AG08395 (cell line): Measurements from ENCODE around the gene RGL3.
"Not testable (repeated sequence)": the region's sequence is repeated elsewhere in the genome, so short reads cannot be mapped to it uniquely, and the experiment has no call there.

Experiments
- DNase-seq: peaks from one replicate; pipeline ENCODE4 v3.0.0; 2012; ENCODE audit warnings: mixed read lengths, low spot score

The RGL3 gene, protein sequence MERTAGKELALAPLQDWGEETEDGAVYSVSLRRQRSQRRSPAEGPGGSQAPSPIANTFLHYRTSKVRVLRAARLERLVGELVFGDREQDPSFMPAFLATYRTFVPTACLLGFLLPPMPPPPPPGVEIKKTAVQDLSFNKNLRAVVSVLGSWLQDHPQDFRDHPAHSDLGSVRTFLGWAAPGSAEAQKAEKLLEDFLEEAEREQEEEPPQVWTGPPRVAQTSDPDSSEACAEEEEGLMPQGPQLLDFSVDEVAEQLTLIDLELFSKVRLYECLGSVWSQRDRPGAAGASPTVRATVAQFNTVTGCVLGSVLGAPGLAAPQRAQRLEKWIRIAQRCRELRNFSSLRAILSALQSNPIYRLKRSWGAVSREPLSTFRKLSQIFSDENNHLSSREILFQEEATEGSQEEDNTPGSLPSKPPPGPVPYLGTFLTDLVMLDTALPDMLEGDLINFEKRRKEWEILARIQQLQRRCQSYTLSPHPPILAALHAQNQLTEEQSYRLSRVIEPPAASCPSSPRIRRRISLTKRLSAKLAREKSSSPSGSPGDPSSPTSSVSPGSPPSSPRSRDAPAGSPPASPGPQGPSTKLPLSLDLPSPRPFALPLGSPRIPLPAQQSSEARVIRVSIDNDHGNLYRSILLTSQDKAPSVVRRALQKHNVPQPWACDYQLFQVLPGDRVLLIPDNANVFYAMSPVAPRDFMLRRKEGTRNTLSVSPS

GRCh38 chr19:11418549-11419506 lies at the start of gene RGL3:
Gene RGL3 (minus strand): TSS chr19:11419314. CDS start chr19:11419278, 36 bp downstream.
- peak; percentile 56 for DNase-seq

GRCh38 chr19:11468266-11468845 lies 49.2 kb upstream of the RGL3 start:
- not testable (repeated sequence) for DNase-seq

DNA sequence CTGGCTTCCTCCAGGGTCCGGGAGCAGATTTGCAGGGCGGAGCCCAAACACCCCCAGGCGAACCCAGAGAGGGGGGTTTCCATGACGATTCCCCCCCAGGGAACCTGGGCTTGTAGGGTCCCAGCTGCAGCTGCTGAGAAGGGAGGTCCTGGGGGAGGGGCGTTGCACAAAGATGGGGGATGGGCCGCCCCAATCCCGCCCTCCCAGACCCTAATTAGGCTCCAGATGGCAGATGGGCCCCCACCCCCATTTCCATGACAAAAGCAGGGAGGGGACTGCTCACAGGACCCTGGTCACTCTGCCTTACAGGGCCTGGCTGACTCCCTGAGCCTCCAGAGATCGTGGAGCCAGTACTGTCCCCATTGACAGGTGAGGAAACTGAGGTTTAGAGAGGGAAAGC lies 46.5 kb upstream of the RGL3 start:
- DNase-seq: no peak

DNA sequence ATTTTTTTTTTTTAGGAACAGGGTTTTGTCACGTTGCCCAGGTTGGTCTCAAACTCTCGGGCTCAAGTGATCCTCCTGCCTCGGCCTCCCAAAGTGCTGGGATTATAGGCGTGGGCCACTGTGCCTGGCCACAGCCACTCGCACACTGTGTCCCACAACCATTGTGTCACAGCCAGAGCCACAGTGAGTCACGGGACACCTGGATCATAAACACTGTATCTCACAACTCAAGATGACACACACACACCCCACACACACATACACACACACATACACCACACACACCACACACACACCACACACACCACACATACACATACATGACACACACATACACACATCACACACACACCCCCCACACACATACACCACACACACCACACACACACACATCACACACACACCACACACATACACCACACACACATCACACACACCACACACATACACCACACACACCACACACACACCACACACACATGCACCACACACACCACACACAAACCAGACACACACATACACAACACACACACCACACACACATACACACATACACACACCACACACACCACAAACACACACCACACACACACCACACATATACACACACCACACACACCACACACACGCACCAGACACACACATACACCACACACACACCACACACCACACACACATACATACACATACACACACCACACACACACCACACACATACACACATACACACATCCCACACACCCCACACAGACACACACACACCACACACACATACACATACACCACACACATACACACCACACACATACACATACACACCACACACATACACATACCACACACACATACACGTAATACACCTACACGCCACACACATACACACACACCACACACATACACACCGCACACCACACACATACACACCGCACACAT lies 45.5 kb upstream of the RGL3 start:
- DNase-seq: no peak

DNA sequence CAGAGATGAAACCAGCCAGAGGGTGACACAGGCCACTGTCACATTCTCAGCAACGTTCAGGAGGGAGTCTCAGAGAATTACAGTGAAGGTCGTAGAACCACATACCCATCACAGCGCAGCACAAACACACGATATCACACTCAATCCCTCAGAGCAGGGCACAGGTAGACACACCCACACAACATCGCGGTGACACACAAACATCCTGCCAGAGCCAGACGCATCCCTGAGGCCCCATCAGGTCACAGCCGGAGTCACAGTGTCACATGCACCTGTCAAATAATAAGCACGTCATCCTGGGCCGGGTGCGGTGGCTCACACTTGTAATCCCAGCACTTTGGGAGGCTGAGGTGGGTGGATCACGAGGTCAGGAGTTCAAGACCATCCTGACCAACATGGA lies 44.3 kb upstream of the RGL3 start:
- no peak for DNase-seq

DNA sequence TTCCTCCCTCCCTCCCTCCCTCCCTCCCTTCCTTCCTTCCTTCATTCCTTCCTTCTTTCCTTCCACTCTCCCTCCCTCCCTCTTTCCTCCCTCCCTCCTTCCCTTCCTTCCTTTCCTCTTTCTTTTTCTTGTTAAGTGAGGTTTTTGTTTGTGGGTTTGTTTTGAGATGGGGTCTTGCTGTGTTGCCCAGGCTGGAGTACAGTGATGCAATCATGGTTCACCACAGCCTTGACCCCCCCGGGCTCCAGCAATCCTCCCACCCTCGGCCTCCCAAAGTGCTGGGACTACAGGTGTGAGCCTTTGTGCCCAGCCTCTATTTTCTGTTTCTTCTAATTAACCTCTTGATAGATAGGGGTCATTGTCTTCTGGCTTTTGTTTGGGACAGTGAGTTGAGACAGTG lies 42.3 kb upstream of the RGL3 start:
- no peak for DNase-seq

DNA sequence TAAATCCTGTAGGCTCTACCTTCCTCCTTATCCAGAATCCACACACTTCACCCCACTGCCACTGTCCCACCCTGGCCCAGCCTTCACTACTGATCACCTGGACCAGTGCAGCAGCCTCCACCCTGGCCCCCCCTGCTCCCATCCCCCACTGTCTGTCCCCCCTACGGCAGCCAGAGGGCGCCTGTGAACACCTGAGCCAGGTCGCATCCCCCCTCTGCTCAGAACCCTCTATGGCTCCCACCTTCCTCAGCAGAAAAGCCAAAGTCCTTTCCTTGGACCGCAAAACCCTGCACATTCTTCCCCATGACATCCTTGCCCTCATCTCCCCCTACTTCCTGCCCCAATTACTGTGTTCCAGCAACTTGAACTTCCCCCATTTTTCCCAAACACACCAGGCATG lies 41.1 kb upstream of the RGL3 start:
- DNase-seq: no peak

DNA sequence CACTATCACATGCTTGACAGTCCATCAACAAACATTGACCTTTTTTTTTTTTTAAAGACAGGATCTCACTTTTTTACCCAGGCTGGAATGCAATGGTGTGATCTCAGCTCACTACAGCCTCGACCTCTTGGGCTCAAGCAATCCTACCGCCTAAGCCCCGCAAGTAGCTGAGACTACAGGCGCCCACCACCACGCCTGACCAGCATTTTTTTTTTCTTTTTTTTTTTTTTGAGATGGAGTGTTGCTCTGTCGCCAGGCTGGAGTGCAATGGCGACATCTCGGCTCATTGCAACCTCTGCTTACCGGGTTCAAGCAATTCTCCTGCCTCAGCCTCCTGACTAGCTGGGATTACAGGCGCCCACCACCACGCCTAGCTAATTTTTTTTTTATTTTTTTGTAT lies 39.8 kb upstream of the RGL3 start:
- not testable (repeated sequence) for DNase-seq

DNA sequence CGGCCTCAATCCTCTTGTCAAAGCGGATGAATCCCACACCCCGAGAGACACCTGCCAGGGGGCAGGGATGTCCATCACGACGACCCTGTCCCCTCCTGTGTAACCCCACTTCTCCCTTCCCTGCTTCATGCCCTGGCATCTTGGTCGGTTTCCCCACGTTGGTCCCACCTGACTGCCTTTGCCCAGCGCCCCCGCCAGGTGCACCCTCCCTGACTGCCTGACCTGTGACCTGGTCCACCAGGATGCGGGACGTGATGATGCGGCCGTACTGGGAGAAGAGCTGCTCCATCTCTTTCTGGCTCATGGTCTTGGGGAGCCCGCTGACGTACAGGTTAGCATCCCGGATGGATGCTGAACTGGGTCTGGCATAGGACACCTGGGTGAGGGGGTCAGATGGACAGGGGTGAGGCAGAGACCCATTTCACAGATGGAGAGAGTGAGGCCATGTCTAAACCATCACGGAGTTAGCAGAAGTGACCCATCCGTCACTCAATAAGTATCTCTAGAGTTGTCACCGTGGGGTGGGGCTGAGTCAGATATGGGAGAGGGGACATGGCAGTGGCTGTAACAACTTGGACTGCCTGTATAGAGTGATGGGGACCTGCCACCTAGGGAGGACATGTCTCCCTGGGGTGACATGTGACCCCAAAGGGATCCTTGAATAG lies 39.3 kb upstream of the RGL3 start:
- DNase-seq: no peak

GRCh38 chr19:11457831-11458230 lies 38.7 kb upstream of the RGL3 start:
- no peak for DNase-seq

GRCh38 chr19:11457115-11457514 lies 38.0 kb upstream of the RGL3 start:
- DNase-seq: no peak

DNA sequence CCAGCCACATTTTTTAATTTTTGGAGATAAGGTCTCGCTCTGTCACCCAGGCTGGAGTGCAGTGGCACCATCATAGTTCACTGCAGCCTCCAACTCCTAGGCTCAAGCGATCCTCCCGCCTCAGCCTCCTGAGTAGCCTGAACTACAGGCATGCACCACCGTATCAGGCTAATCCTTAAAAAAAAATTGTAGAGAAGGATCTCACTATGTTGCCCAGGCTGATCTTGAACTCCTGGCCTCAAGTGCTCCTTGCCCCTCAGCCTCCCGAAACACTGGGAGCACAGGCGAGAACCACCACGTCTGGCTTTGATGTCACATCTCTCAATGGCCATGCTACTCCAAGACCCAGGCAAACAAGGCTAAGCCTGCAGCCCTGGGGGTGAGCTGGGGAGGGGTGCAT lies 37.5 kb upstream of the RGL3 start:
- no peak for DNase-seq

GRCh38 chr19:11455233-11455554 lies 36.1 kb upstream of the RGL3 start:
- DNase-seq: not testable (repeated sequence)

DNA sequence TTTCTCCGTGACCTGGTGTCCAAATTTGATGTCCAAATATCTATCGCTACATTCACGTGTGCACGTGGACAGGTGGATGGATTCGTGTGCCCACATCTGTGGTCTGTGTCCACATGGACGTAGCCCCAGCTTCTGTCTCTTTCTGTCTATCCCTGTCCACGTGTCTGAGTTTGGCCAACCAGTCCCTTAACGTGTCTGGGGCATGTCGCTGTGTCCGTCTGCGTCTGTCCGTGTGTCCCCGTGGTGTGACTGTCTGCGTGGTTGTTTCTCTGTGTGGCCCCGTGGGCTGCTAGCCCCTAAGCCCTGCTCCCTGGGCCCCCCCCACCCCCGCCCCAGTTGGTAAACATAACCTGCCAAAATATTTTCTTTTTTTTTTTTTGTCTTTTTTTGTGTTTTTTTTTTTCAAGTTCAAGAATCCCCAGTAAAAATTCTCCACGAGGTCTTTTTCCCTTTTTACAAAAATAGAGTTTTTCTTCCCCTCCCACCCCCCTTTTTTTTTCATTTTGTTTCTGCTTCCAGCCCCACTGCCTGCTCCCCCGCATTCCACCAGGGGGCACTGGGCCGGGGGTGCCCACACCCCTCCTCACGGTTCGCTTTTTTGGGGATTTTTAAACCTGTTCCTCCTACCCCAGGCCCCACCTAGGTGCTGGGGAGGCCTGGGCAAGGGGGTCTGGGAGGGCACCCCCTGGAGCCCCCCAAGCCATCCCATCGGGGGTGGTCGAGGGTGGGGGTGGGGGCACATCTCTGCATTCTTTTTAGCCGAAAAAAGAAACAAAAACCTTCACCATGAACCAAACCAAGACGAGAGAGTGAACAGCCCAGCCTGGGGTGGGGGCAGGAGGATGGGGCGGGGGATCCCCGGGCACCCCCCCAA lies 34.6 kb upstream of the RGL3 start:
- DNase-seq: no peak

GRCh38 chr19:11452620-11453310 lies 33.7 kb upstream of the RGL3 start:
- no peak for DNase-seq

- no peak for DNase-seq
These were observed 32.9 kb upstream of the RGL3 start for GRCh38 chr19:11451871-11452619.

DNA sequence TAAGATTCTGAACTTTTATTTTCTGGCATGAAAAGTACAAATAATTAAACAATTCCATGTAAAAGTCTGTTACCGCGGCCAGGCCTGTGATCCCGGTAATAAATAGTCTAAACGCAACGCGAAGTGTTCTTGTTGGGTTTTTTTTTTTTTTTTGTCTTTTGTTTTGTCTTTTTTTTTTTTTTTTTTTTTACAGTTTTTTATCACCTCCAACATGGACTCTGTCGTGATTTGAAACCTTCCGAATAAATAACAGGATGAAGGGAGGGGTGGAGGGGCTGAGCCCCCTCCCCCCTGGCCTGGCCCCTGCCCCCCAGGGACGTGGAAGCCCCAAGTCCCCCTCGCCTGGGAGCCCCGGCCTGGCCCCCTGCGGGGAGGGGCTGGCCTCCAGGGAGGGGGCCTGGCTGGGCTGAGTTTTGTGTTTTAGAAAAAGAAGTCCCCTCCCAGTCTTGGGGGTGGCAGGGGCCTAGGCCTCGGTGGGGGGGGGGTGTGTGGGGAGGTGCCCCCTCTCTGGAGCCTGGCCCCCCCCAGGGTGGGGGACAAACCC lies 32.3 kb upstream of the RGL3 start:
- DNase-seq: no peak
